ENCODE results near the gene ARMH2.
"Not testable (repeated sequence)": the region's sequence is repeated elsewhere in the genome, so short reads cannot be mapped to it uniquely, and the experiment has no call there.

The ARMH2 gene

GRCh38 chr6:24764833-24765828, 33.6 kb downstream of the ARMH2 start:
- not testable (repeated sequence) for DNase-seq (ENCODE audit: low read depth)

- DNase-seq (ENCODE audit: low read depth), result no peak
These were observed 35.1 kb downstream of the ARMH2 start for GRCh38 chr6:24763578-24763977.

GRCh38 chr6:24761851-24762250, 36.9 kb downstream of the ARMH2 start:
- no peak for DNase-seq (ENCODE audit: low read depth)

GRCh38 chr6:24761193-24761835, 37.4 kb downstream of the ARMH2 start:
- no peak for DNase-seq (ENCODE audit: low read depth)

- DNase-seq (ENCODE audit: low read depth), result no peak
These were observed 38.5 kb downstream of the ARMH2 start for GRCh38 chr6:24760210-24760609.

- DNase-seq (ENCODE audit: low read depth), result no peak
These were observed 39.0 kb downstream of the ARMH2 start for GRCh38 chr6:24759718-24760117.

GRCh38 chr6:24757611-24758010, 41.1 kb downstream of the ARMH2 start:
- no peak for DNase-seq (ENCODE audit: low read depth)

GRCh38 chr6:24755279-24755678, 43.4 kb downstream of the ARMH2 start:
- DNase-seq (ENCODE audit: low read depth), result no peak

- not testable (repeated sequence) for DNase-seq (ENCODE audit: low read depth)
These were observed 44.3 kb downstream of the ARMH2 start for GRCh38 chr6:24754378-24754777.

- no peak for DNase-seq (ENCODE audit: low read depth)
These were observed 45.2 kb downstream of the ARMH2 start for GRCh38 chr6:24753545-24753944.

- no peak for DNase-seq (ENCODE audit: low read depth)
These were observed 45.7 kb downstream of the ARMH2 start for GRCh38 chr6:24752917-24753492.

GRCh38 chr6:24752503-24752902, 46.2 kb downstream of the ARMH2 start:
- DNase-seq (ENCODE audit: low read depth), result no peak

GRCh38 chr6:24750878-24751277, 47.8 kb downstream of the ARMH2 start:
- DNase-seq (ENCODE audit: low read depth), result not testable (repeated sequence)

- DNase-seq (ENCODE audit: low read depth), result no peak
These were observed 49.4 kb downstream of the ARMH2 start for GRCh38 chr6:24749297-24749696.
